Stimulated activated CD4-positive, alpha-beta T cell treated with anti-CD3 and anti-CD28 coated beads, Interleukin-12 subunit alpha, Interleukin-12 subunit beta, amount 100 ng/mL, for 48 hours (primary cell): ENCODE data around the gene AP4E1.
"Not testable (repeated sequence)": the region's sequence is repeated elsewhere in the genome, so short reads cannot be mapped to it uniquely, and the experiment has no call there.

Source experiments
- DNase-seq, 3 donors: peaks; one replicate each; pipeline ENCODE4 v3.0.0-alpha.2; 2020; ENCODE audit warnings: low read depth in 2 of 3, low spot score in 1 of 3

Gene AP4E1

DNA sequence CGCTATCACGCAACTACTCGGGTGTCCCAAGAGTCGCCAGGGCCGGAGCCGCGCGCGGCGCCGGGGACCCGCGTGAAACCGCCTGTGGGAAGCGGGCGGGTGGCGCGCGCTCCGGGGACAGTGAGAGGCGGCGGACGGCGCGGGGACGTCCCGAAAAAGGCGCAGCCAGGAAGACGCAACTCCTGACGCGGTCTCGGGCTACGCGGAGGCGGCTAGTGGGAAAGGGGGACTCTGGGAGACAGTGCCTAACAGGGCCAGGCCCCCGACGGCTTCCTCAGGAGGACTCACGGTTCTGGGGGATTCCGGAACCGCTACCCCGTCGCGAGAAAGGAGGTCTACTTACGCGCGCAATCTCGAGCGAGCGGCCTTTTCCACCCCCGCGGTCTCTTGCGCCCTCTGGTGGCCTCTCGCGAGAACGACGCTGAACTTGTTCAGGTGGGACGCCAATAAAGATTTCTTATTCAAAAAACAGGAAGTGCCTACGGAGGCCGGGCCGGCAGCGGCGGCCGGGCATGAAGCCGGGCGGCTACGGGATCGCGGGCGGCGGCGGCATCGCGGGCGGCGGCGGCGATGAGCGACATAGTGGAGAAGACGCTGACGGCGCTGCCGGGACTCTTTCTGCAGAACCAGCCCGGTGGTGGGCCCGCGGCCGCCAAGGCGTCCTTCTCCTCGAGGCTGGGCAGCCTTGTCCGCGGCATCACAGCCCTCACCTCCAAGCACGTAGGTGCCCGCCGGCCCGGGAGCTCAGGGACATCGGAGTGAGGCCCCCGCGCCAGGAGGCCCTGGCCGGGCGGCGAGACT lies at the start of gene AP4E1:
Gene AP4E1 (plus strand): TSS at position 475 of the 801 bp plus-strand sequence. CDS start 96 bp downstream, at position 571.
- peak; percentile 88 to 93 (median 92) for DNase-seq

GRCh38 chr15:50860824-50861223 lies 47.7 kb upstream of the AP4E1 start:
- DNase-seq = no peak

- no peak for DNase-seq
Measured at GRCh38 chr15:50862553-50862952, 45.9 kb upstream of the AP4E1 start.

DNA sequence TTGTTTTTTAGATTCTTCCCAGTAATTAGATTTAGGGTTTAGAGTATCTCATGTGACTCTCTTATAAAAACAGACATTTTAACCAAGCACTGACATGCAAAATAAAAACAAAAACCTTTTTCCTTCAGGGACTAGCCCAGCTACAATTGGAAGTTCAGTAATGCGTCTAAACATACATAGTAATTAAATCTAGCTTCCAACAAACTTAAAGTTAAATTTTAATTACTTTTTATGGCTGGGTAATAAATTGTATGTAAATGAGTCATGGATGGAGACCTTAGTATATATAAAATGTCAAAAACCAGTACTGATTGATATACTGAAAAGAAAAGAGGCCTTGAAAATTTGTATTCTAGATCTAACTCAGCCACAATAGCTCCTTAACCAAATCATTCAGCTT lies 43.6 kb upstream of the AP4E1 start:
- DNase-seq = no peak

- DNase-seq = no peak
Measured at GRCh38 chr15:50865515-50866353, 42.7 kb upstream of the AP4E1 start.

DNA sequence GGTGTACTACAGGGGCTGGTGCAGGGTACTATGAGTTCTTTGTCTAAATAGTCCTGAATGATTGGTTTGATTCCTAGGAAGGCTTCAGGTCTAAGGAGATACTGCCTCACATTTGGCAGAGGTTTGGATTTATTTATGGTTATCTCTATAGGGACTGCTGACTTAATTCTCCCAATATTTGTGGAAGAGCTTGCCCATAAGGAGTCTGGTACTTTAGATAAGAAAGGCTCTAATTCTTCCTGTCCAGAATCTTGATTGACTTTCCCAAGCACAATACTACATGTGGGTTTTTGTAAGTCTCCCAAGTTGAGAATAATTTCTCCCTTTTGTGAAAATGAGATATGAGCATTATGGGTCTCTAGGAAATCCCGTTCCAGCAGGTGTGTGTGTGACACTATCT lies 36.7 kb upstream of the AP4E1 start:
- no peak for DNase-seq

DNA sequence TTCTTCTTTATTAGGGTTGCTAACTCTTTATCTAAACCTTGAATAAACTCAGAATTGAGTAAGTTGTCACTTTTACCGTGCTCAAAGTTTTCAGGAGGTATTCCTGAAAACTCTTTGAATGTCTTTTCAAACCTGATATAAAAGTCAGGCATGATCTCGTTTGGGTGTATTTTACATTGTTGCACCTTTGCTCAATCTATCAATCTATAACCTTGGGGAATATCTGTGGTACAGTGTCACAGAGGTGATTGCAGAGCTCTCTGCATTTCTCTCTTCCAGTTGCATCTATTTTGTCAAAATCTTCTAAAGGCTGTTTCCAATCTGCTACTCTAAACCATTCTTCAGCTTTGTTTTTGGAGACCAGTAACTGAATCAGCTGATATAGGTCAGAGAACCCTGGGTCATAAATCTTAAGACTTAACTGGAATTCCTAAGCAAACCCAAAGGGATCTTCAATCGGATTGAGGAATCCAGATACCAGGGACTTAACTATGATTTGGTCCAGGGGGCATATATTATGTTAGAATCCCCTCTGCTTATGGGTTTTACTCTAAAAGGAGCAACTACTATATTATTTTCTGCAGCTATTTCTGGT lies 35.6 kb upstream of the AP4E1 start:
- no peak for DNase-seq

DNA sequence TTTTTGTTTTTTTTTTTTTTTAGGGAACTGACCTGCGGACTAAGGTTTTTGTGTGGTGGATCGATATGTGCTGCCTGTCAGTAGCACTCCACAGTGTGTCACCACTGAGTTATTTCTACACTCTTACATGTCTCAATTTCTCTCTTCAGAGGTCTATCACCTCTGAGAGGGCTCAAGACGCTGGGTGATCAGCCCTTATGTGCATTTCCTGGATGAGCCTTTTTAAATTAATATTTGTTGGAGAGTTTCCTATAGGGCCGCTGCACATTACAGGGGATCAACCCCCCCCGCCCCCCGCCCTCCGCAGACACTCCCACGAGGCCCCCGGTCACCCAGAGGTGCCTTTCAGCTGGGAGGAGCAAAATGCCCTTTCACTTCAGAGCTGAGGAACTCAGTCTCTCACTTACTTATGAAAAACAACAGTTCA lies 34.5 kb upstream of the AP4E1 start:
- DNase-seq = no peak

DNA sequence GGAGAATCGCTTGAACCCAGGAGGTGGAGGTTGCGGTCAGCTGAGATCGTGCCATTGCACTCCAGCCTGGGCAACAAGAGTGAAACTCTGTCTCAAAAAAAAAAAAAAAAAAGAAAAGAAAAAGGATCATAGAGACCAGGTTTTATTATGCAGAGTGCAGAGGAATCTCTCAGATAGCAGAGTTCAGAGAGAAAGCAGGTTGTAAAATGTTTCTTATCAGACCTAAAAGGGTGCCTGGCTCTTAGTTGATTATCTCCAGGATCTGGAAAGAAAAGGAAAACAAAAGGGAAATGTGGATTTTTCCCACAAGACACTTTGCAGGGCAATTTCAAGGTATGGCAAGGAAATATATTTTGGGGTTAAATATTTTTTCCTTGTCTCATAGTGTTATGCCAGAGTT lies 33.2 kb upstream of the AP4E1 start:
- DNase-seq = not testable (repeated sequence)

DNA sequence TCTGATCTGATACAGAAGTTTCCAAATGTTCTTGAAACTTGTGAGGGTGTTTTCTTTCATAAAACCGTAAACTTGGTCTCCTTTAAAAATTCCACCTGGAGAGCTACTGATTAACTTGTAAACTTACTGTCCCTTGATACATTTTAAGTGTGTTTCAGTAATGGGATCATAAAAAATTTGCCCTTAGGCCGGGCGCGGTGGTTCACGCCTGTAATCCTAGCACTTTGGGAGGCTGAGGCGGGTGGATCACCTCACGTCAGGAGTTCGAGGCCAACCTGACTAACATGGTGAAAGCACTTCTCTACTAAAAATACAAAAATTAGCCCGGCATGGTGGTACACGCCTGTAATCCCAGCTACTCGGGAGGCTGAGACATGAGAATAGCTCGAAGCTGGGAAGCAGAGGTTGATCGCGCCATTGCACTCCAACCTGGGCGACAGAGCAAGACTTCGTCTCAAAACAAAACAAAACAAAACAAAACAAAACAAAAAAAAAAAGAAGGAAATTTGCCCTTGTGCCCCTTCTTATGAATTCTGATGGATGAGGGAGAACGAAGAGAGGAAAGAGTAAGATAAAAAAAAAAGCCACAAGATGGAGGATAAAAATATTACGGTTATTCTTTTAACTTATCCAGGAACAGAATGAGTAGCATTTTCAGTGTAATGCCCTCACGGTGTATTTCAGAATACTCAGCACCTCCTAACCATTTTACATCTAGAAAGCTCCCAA lies 32.1 kb upstream of the AP4E1 start:
- DNase-seq = no peak

- DNase-seq = peak; percentile 35 to 89 (median 53)
Measured at GRCh38 chr15:50876989-50877360, 31.5 kb upstream of the AP4E1 start.

DNA sequence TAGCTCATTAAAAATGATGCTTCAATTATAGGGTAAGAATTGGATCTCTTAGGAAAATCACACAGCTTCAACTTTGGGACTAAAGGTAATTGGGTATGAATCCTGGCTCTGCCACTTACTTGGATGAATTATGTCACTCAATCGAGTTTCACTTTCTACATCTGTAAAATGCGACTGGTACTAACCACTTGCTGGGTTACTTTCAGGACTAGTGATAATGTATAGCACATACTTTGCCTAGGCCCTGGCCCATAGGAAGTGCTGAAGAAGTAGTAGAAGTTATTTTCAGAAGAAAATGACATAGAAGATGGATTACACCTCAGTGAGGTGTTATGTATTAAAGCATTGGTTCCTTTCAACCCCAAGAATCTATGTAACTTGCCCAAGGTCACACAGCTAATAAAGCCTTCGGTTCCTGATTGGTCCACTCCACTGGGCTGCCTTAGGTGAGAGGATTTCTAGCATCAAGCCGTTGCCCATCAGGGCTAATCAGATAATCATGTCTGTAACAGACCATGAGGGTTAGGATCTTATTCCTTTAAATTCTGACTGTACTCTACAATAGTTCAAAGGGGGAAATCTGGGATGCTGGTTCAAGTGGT lies 29.4 kb upstream of the AP4E1 start:
- DNase-seq = peak in 1 of 3 donors; percentile 16

- DNase-seq = no peak
Measured at GRCh38 chr15:50880206-50880605, 28.3 kb upstream of the AP4E1 start.

DNA sequence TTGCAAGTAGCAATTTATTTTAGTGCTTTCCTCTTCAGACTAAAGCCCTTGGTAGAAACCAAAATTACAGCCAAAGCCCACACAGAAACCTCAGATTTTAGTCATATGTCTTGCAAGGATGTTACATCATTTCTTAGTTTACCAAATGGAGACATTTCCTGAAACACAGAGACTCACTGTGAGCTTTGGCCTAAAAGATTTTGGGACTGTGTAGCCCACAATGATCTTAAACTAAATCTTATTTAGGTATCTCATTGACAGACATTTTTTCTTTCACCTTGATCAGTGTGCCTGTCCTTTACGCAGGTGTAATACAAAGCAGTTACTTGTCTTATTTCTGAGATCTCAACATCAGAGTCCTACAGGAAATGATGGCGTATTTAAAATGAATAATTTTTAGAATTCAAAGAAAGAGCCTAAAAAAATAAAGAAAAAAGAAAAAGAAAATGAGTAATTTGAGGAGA lies 27.8 kb upstream of the AP4E1 start:
- peak in 1 of 3 donors; percentile 15 for DNase-seq

DNA sequence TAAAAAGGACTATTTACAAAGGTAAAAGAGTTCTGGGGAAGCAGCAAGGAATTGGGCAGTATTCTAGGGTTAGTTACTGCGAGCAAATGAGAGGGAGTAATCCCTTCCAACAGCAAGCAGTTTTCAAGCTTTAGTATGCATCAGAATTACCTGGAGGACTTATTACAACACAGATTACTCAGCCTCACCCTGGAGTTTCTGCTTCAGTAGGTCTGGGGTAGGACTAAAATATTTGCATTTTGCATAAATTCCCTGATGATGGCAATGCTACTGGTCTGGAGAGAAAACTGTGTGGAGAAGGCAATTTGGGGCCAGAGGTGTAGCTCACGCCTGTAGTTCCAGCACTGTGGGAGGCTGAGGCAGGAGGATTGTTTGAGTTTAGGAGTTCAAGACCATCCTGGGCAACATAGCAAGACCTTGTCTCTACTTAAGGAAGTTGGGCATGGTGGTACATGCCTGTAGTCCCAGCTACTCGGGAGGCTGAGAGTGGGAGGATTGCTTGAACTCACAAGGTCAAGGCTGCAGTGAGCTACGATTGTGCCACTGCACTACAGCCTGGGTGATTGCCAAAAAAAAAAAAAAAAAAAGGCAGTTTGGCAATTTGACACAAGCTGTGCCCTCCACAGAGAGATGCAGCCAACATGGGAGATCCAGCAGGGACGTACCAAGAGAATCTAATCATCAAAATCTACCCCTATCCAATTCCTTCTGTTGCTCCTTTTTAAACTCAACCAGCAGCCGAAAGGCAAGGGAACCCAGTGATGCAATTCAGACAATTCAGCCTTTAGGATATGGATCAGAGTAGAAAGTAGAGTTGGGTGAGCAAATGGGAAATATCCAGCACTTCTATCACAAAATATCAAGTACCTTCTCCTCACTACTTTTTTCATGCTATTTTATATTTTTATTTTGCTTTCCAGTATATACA lies 27.1 kb upstream of the AP4E1 start:
- DNase-seq = no peak

DNA sequence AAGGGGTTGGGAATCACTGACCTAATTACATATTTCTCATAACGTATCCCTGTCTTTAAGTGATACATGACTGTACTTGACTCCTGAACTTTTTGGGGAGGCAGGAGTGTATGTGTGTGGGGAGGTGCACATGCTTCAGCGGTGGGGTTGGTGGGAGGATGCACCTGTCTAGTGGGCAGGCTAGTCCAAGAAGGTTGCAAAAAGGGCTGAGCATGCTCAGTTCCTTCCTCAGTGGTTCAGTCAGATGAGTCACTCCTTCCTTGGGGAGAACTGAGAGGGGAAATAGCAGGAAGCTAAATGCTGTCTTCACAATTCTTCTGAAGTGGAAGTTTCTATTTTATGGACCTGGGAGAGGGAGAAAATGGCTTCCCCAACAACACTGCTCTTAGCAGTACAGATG lies 24.6 kb upstream of the AP4E1 start:
- no peak for DNase-seq

DNA sequence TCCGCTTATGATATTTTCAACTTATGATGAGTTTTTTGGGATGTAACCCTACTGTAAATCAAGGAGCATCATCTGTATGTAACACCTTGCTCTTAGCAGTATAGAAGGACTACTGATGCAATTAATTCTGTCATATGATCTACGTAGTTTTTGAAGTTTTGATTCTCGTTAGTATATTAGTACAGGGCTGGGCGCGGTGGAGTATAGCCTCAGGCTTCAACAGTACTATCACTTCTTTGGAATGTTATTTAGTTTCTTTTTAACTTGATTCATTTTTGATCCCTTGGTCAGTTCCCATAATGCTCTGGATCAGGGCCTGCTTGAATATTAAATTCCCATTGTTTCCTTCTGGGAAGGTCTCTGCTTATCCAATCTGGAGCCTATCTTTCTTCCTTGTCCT lies 23.9 kb upstream of the AP4E1 start:
- DNase-seq = no peak

GRCh38 chr15:50886139-50886467 lies 22.4 kb upstream of the AP4E1 start:
- no peak for DNase-seq

- DNase-seq = no peak
Measured at GRCh38 chr15:50886611-50887345, 21.7 kb upstream of the AP4E1 start.
